Calu3 (cell line): ENCODE data around the gene F10. TPM values are rescaled to one million over a fixed set of nuclear protein-coding genes. Genes with fewer than 3 reads are reported as not detected.

ENCODE experiments used
- BruUV-seq: library from RNA; stranded (reverse); fragments of 400-500 nt; replicated peaks from 2 replicates; lab custom pipeline; 2021; lab: Mats Ljungman, UMichigan
- CTCF ChIA-PET: fragments of 300-600 bp; sonication (Branson Sonifier 250); formaldehyde crosslinking; loops from one replicate; lab custom pipeline; 2022; ENCODE audit warnings: antibody characterized with exemption; lab: Charles Lee
- DNase-seq: peaks from one replicate; pipeline ENCODE4 v3.0.0; 2022
- H3K27ac Mint-ChIP-seq: one replicate; pipeline ENCODE4 v1.8.0; 2022; ENCODE audit warnings: mixed read lengths; ENCODE audit not compliant: unreplicated experiment
- H3K27me3 Mint-ChIP-seq: one replicate; pipeline ENCODE4 v1.8.0; 2022; ENCODE audit warnings: mixed read lengths; ENCODE audit not compliant: unreplicated experiment
- H3K36me3 Mint-ChIP-seq: one replicate; pipeline ENCODE4 v1.8.0; 2022; ENCODE audit warnings: mild to moderate bottlenecking, moderate library complexity, mixed read lengths; ENCODE audit not compliant: insufficient read depth, unreplicated experiment
- H3K4me1 Mint-ChIP-seq: one replicate; pipeline ENCODE4 v1.8.0; 2022; ENCODE audit warnings: mild to moderate bottlenecking, low read depth, mixed read lengths; ENCODE audit not compliant: unreplicated experiment
- H3K4me3 Mint-ChIP-seq: one replicate; pipeline ENCODE4 v1.8.0; 2022; ENCODE audit warnings: mild to moderate bottlenecking, low read depth, moderate library complexity, mixed read lengths; ENCODE audit not compliant: unreplicated experiment
- H3K9me3 Mint-ChIP-seq: one replicate; pipeline ENCODE4 v1.8.0; 2022; ENCODE audit warnings: low read depth, mixed read lengths; ENCODE audit not compliant: unreplicated experiment
- intact Hi-C: fragments of 100-400 bp; cut with micrococcal nuclease; formaldehyde crosslinking; loops from one replicate; pipeline ENCODE4 v1.10.0; 2022; ENCODE audit not compliant: unreplicated experiment
- total RNA-seq: library from RNA; stranded (reverse); gene quantifications from 2 replicates; pipeline ENCODE4 v1.2.3, GENCODE V29; 2022
- TF ChIP-seq, protein P1 (sequence below): fragments of 200-600 bp; IDR thresholded peaks from one replicate; pipeline ENCODE4 v1.8.0; 2022; ENCODE audit warnings: antibody characterized with exemption; ENCODE audit not compliant: unreplicated experiment

F10 gene
- total RNA-seq, 1 experiment from 2014 or later: not detected

DNA sequence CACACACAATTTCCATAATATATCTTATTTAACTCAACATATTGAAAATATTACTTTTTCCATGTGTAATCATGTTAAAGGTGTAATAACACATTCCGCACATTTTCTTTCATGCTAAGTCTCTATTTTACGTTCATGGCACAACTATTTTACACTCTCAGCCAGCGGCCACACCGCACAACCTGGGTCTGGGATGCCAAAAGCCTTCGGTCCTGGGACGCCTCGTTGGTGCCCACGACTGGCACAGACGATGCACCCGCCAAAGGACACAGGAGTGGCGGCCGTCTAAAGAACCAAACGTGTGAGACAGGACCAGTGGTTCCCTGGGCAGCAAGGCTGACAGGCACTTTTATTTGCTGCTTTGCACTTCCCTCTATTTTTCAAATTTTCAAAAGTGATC, 25.8 kb downstream of the F10 start:
- Mint-ChIP-seq H3K27ac (no peak overlapping the region), H3K27me3 (peaks cover 35% of the 10 kb centered on the region), H3K4me3 (no peak overlapping the region), H3K36me3 (peaks cover 9% of the 10 kb centered on the region), H3K4me1 (peaks cover 11% of the 10 kb centered on the region), H3K9me3 (no peaks in the 10 kb centered on the region)
- intact Hi-C loops: no loop called here
- BruUV-seq: no TSS peak
- no peak for DNase-seq
- CTCF ChIA-PET: no interaction called here
- TF ChIP-seq, protein P1, sequence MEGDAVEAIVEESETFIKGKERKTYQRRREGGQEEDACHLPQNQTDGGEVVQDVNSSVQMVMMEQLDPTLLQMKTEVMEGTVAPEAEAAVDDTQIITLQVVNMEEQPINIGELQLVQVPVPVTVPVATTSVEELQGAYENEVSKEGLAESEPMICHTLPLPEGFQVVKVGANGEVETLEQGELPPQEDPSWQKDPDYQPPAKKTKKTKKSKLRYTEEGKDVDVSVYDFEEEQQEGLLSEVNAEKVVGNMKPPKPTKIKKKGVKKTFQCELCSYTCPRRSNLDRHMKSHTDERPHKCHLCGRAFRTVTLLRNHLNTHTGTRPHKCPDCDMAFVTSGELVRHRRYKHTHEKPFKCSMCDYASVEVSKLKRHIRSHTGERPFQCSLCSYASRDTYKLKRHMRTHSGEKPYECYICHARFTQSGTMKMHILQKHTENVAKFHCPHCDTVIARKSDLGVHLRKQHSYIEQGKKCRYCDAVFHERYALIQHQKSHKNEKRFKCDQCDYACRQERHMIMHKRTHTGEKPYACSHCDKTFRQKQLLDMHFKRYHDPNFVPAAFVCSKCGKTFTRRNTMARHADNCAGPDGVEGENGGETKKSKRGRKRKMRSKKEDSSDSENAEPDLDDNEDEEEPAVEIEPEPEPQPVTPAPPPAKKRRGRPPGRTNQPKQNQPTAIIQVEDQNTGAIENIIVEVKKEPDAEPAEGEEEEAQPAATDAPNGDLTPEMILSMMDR: no peak

DNA sequence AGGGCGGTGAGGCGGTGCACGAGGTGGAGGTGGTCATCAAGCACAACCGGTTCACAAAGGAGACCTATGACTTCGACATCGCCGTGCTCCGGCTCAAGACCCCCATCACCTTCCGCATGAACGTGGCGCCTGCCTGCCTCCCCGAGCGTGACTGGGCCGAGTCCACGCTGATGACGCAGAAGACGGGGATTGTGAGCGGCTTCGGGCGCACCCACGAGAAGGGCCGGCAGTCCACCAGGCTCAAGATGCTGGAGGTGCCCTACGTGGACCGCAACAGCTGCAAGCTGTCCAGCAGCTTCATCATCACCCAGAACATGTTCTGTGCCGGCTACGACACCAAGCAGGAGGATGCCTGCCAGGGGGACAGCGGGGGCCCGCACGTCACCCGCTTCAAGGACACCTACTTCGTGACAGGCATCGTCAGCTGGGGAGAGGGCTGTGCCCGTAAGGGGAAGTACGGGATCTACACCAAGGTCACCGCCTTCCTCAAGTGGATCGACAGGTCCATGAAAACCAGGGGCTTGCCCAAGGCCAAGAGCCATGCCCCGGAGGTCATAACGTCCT, 26.4 kb downstream of the F10 start:
- Mint-ChIP-seq H3K36me3 (peaks cover 13% of the 10 kb centered on the region), H3K4me1 (peaks cover 11% of the 10 kb centered on the region), H3K27me3 (peaks cover 35% of the 10 kb centered on the region), H3K4me3 (no peak overlapping the region), H3K9me3 (no peaks in the 10 kb centered on the region), H3K27ac (no peak overlapping the region)
- CTCF ChIA-PET: no interaction called here
- intact Hi-C loops: no loop called here
- BruUV-seq: no TSS peak
- no peak for DNase-seq
- TF ChIP-seq, protein P1: no peak

DNA sequence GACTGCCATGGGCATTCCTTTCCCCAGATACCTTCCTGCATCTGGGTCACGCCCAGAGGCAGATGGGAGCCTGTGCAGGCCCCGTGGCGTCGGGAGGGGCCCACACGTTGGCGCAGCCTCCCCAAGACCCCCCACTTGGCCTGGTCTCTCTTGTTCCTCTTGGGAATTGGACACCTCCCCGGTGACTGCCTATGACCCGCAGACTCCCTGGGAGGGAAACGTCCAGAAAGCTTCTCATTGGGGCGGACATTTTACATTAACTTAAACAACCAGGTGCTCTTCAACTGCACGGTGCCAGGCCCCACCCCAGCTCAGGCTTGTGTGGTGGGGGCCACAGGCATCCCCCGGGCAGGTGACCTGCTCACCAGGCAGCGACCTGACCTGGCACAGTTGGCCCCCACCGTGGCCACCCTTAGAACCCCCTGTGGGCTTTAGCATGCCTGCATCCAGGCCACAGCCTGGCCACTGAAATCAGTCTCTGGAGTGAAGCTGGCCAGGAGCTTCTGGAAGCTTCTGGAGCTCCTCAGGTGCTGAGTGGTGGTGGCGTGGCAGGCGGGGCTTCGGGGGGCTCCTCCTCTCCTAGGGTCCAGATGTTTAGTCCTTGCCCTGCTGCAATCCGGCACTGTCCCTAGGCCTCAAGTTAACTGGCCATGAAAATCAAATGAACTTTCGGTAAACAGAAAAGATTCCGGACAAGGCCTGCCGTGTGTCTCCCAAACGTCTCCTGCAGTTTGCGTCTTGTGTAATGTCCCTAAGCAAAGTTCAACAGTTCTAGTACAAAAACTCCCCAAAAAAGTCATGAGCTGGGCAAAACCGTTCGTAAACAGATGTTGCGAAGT, 27.3 kb downstream of the F10 start:
- intact Hi-C loops: no loop called here
- no peak overlapping the region for H3K4me3 Mint-ChIP-seq
- peaks cover 11% of the 10 kb centered on the region for H3K4me1 Mint-ChIP-seq
- BruUV-seq: no TSS peak
- DNase-seq: no peak
- CTCF ChIA-PET: no interaction called here
- no peak overlapping the region for H3K27ac Mint-ChIP-seq
- peaks cover 35% of the 10 kb centered on the region for H3K27me3 Mint-ChIP-seq
- no peaks in the 10 kb centered on the region for H3K9me3 Mint-ChIP-seq
- H3K36me3 Mint-ChIP-seq: peaks cover 13% of the 10 kb centered on the region
- TF ChIP-seq, protein P1: no peak

DNA sequence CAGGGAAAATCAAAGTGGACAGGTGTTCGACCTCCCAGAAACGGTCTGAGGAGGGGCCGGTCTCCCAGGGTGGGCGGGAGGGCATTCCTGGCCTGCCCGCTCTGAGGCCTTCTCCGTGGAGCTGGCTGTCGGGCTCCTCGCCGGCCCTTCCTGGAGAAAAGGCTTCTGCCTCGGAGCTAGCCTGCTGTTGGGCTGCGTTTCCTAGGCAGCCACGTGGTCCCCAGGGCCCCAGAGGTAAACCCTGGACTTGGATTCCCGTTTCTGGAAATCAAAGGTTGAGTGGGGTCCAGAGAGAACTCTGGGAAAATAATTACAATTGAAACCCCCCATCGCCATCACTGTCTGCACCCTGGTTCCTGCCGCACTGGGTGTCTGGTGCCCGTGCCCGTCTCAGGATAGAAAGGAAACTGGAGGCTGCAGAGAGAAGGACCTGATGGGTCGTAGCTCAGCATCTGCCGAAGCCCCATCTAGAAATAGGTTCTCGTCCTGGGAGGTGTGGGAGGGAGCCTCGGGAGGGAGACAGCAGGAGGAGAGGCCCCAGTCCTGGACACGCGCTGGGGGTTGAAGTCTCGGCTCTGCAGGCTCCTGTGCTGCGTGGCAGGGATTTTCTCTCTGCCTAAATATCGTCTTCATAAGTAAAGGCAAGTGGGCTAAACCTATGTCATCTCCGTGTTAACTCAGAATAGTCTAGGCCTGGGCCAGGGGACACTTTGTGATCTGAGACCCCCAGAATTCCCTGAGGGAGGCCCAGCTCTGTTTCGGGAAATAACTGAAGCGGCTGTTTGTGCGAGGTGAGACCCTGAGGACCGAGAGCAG, 28.2 kb downstream of the F10 start:
- no peak for DNase-seq
- Mint-ChIP-seq H3K36me3 (peaks cover 13% of the 10 kb centered on the region), H3K27ac (no peak overlapping the region), H3K27me3 (peaks cover 35% of the 10 kb centered on the region), H3K4me1 (peaks cover 11% of the 10 kb centered on the region), H3K9me3 (no peaks in the 10 kb centered on the region), H3K4me3 (no peak overlapping the region)
- BruUV-seq: no TSS peak
- CTCF ChIA-PET: no interaction called here
- intact Hi-C loops: no loop called here
- TF ChIP-seq, protein P1: no peak
